PC-3 (cell line): ENCODE measurements around the gene LRRC42.

Source experiments
- EZH2 ChIP-seq: fragments of 300-600 bp; sonication (generic); IDR thresholded peaks from one replicate; pipeline ENCODE4 v1.6.1; 2017; ENCODE audit warnings: antibody characterized with exemption, mild to moderate bottlenecking, low read length; ENCODE audit not compliant: unreplicated experiment
- EZH2phosphoT487 ChIP-seq: fragments of 300-600 bp; sonication (generic); IDR thresholded peaks from 2 replicates; pipeline ENCODE4 v1.6.1; 2018; ENCODE audit warnings: mild to moderate bottlenecking, antibody characterized with exemption, low read length, borderline replicate concordance
- TF ChIP-seq, protein P1 (sequence below): fragments of 300-600 bp; sonication (generic); conservative IDR thresholded peaks from 2 replicates; pipeline ENCODE4 v1.5.1; 2017; ENCODE audit warnings: antibody characterized with exemption, low read depth, mild to moderate bottlenecking, low read length

DNA sequence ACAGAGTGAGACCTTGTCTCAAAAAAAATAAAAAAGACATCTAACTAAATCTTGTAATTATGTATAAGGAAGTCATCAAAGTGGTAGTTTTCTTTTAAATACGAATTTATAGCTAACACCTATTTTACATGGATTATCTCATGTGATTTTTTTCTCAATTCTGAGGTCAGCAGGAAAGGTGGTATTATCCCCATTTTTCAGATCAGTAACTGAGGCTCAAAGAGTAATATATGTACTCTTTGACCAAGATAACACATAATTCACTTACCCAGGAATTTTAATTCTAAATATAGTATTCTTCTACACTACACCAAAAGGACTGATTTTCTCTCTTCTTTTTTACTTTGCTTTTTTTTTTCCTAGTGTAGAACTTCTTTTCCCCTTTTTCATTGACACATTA is 9.7 kb upstream of the LRRC42 start:
- TF ChIP-seq, protein P1, sequence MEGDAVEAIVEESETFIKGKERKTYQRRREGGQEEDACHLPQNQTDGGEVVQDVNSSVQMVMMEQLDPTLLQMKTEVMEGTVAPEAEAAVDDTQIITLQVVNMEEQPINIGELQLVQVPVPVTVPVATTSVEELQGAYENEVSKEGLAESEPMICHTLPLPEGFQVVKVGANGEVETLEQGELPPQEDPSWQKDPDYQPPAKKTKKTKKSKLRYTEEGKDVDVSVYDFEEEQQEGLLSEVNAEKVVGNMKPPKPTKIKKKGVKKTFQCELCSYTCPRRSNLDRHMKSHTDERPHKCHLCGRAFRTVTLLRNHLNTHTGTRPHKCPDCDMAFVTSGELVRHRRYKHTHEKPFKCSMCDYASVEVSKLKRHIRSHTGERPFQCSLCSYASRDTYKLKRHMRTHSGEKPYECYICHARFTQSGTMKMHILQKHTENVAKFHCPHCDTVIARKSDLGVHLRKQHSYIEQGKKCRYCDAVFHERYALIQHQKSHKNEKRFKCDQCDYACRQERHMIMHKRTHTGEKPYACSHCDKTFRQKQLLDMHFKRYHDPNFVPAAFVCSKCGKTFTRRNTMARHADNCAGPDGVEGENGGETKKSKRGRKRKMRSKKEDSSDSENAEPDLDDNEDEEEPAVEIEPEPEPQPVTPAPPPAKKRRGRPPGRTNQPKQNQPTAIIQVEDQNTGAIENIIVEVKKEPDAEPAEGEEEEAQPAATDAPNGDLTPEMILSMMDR, result no peak
- no peak for TF ChIP-seq EZH2phosphoT487
- TF ChIP-seq EZH2, result no peak
